Gastroesophageal sphincter (tissue), 4 donors: ENCODE measurements around the gene TMEM209. TPM values are rescaled to one million over a fixed set of nuclear protein-coding genes. Genes with fewer than 3 reads are reported as not detected.

Experiments
- ATAC-seq: fragments of 150-250 bp; one replicate; pipeline ENCODE4 v1.9.1; 2016; ENCODE audit warnings: mild to moderate bottlenecking, moderate library complexity
- H3K27ac ChIP-seq, 4 donors: fragments of 200-600 bp; sonication (generic) in 3 of 4; 1 replicate in 3 of 4; 2 replicates in 1 of 4; pipeline ENCODE4 v1.5.1; 2016 to 2019
- H3K27me3 ChIP-seq: fragments of 200-600 bp; sonication (generic); one replicate; pipeline ENCODE4 v1.5.1; 2019
- H3K36me3 ChIP-seq, 2 donors: fragments of 200-600 bp; sonication (generic); one replicate each; pipeline ENCODE4 v1.5.1; 2019; ENCODE audit warnings: control low read depth in 1 of 2
- H3K4me1 ChIP-seq, 3 donors: fragments of 200-600 bp; sonication (generic); 1 replicate in 2 of 3; 2 replicates in 1 of 3; pipeline ENCODE4 v1.5.1; 2016 to 2019; ENCODE audit warnings: control low read depth in 2 of 3
- H3K4me3 ChIP-seq, 2 donors: fragments of 200-600 bp; sonication (generic); one replicate each; pipeline ENCODE4 v1.5.1; 2019; ENCODE audit warnings: mild to moderate bottlenecking in 1 of 2, moderate library complexity in 1 of 2
- H3K9me3 ChIP-seq, 3 donors: fragments of 200-600 bp; sonication (generic); one replicate each; pipeline ENCODE4 v1.5.1; 2017 to 2019; ENCODE audit warnings: control low read depth in 2 of 3
- EP300 ChIP-seq: sonication (generic); formaldehyde crosslinking; IDR thresholded peaks from one replicate; pipeline ENCODE4 v1.6.1; 2017; ENCODE audit warnings: antibody characterized with exemption, mild to moderate bottlenecking
- POLR2A ChIP-seq, 2 donors: fragments of 450-650 bp; IDR thresholded peaks; one replicate each; pipeline ENCODE4 v1.6.1; 2017; ENCODE audit warnings: antibody characterized with exemption in 2 of 2, mild to moderate bottlenecking in 2 of 2, moderate library complexity in 1 of 2
- POLR2AphosphoS5 ChIP-seq: sonication (generic); formaldehyde crosslinking; IDR thresholded peaks from one replicate; pipeline ENCODE4 v1.6.1; 2017; ENCODE audit warnings: antibody characterized with exemption
- WGBS, 2 donors: methylation state at CpG; one replicate each; pipeline ENCODE4 v1.1.5; 2018; ENCODE audit warnings: low coverage in 1 of 2; 5-methylcytosine and 5-hydroxymethylcytosine counted together
- total RNA-seq, 4 donors: library from RNA; depleted of rRNA; stranded (reverse); fragments of >200 nt; gene quantifications; one replicate each; pipeline ENCODE4 v1.1.0, GENCODE V29; 2016
- TF ChIP-seq, protein P1 (sequence below), 4 experiments: fragments of 200-600 bp in 2 of 4; fragments of 450-650 bp in 2 of 4; sonication (generic) in 1 of 4; IDR thresholded peaks; one replicate each; pipeline ENCODE4 v1.5.1; 2017 to 2019; ENCODE audit warnings: antibody characterized with exemption in 4 of 4, mild to moderate bottlenecking in 2 of 4, moderate library complexity in 2 of 4

TMEM209 gene
- total RNA-seq, 4 donors from 2014 or later = 5.5 to 13.4 (median 8.2) TPM

DNA sequence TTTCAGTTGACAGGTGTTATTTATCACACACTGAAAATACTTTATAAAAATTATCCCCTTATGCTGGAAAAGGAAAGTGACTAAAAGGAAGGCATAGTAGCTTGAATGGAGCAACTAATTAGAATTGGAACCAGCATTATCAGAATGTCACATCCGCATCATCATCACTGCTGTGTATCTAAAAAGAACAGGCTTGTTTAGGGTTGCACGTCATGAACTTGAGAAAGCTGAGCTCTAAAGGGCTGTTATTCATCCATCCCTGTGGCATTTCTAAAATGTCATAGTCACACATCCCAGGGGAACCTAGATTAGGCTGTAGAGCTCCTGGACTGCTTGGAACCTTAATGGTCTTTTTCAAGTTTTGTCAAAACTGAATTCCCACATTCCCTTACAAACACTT lies 80.5 kb downstream of the TMEM209 start:
- Histone ChIP-seq H3K27me3 (no peaks in the 10 kb centered on the region), H3K27ac (no peak overlapping the region)
- TF ChIP-seq EP300 = no peak
- TF ChIP-seq POLR2A (IDR thresholded peaks at IDR 0.05) = no peak

DNA sequence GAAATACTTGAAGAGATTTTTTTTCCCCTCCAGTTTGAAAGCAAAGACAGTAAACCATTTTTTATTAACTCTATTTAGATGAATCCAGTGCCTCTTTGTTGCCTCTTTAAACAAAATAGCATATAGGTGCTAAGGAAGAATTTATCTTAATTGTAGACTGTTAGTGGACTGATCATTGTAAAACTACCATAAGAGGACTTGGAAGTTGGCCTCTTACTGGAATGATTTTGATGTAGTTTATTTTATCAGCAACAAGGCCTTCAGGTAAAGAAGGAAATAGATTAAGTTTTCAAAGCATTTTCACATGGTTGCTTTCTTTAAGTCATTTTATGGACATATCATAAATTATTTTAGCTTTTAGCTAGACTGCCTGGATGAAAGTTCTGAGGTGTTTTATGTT lies 81.7 kb downstream of the TMEM209 start:
- ATAC-seq = no peak
- Histone ChIP-seq H3K4me3 (no peak overlapping the region), H3K9me3 (no peaks in the 10 kb centered on the region), H3K4me1 (peaks cover 0 to 19% (median 9%) of the 10 kb centered on the region in 3 donors), H3K27me3 (no peaks in the 10 kb centered on the region), H3K27ac (no peak overlapping the region), H3K36me3 (peaks cover 3 to 73% of the 10 kb centered on the region in 2 donors)
- TF ChIP-seq, protein P1, sequence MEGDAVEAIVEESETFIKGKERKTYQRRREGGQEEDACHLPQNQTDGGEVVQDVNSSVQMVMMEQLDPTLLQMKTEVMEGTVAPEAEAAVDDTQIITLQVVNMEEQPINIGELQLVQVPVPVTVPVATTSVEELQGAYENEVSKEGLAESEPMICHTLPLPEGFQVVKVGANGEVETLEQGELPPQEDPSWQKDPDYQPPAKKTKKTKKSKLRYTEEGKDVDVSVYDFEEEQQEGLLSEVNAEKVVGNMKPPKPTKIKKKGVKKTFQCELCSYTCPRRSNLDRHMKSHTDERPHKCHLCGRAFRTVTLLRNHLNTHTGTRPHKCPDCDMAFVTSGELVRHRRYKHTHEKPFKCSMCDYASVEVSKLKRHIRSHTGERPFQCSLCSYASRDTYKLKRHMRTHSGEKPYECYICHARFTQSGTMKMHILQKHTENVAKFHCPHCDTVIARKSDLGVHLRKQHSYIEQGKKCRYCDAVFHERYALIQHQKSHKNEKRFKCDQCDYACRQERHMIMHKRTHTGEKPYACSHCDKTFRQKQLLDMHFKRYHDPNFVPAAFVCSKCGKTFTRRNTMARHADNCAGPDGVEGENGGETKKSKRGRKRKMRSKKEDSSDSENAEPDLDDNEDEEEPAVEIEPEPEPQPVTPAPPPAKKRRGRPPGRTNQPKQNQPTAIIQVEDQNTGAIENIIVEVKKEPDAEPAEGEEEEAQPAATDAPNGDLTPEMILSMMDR (IDR thresholded peaks at IDR 0.05) = no peak
- no peak for TF ChIP-seq POLR2A (IDR thresholded peaks at IDR 0.05)

More for the DNA sequence above, 80.5 kb downstream of the TMEM209 start:
- WGBS, 2 donors = 93 to 100% methylated on average over 2 of the region's 2 CpGs
- Histone ChIP-seq H3K4me3 (no peak overlapping the region), H3K36me3 (peaks cover 3 to 83% of the 10 kb centered on the region in 2 donors), H3K4me1 (peaks cover 0 to 20% (median 9%) of the 10 kb centered on the region in 3 donors), H3K9me3 (no peaks in the 10 kb centered on the region)
- no peak for ATAC-seq

DNA sequence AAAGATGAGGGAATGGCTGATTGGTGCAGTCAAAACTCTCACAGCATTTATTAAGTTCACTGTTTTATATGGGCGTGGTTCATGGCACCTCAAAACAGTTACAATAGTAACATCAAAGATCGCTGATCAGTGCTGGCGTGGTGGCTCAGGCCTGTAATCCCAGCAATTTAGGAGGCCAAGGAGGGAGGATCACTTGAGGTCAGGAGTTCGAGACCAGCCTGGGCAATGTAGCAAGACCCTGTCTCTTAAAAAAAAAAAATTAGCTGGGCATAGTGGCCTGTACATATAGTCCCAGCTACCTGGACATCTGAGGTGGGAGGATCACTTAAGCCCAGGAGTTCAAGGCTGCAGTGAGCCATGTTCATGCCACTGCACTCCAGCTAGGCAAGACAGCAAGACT lies 86.4 kb downstream of the TMEM209 start:
- 94 to 100% methylated on average over 2 of the region's 4 CpGs for WGBS, 2 donors
- H3K27ac ChIP-seq = no peak overlapping the region
- no peaks in the 10 kb centered on the region for H3K27me3 ChIP-seq
- TF ChIP-seq POLR2AphosphoS5 = no peak
- no peak for TF ChIP-seq EP300
- no peak for TF ChIP-seq POLR2A (IDR thresholded peaks at IDR 0.05)
- TF ChIP-seq, protein P1 (IDR thresholded peaks at IDR 0.05) = no peak
- H3K36me3 ChIP-seq = peaks cover 3 to 41% of the 10 kb centered on the region in 2 donors
- ATAC-seq = no peak
- no peaks in the 10 kb centered on the region for H3K9me3 ChIP-seq
- H3K4me3 ChIP-seq = no peak overlapping the region
- no peaks in the 10 kb centered on the region for H3K4me1 ChIP-seq

DNA sequence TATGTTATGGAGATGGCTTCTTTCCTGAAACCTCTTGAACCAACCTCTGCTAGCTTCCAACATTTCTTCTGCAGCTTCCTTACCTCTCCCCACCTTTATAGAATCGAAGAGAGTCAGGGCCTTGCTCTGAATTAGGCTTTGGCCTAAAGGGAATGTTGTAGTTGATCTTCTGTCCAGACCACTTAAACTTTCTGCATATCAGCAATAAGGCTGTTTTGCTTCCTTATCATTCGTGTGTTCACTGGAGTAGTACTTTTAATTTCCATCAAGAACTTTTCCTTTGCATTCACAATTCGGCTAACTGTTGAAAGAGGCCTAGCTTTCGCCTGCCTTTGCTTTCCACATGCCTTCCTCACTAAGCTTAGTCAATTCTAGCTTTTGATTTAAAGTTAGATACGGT lies 86.9 kb downstream of the TMEM209 start:
- Histone ChIP-seq H3K27ac (no peak overlapping the region), H3K4me3 (no peak overlapping the region), H3K27me3 (no peaks in the 10 kb centered on the region), H3K4me1 (no peaks in the 10 kb centered on the region), H3K9me3 (no peaks in the 10 kb centered on the region), H3K36me3 (peaks cover 3 to 36% of the 10 kb centered on the region in 2 donors)
- ATAC-seq = no peak
- WGBS, 2 donors = 81 to 85% methylated on average over 4 to 5 of the region's 5 CpGs
- TF ChIP-seq EP300 (no peak), POLR2A (IDR thresholded peaks at IDR 0.05) (no peak), POLR2AphosphoS5 (no peak)
- TF ChIP-seq, protein P1 (IDR thresholded peaks at IDR 0.05) = no peak

DNA sequence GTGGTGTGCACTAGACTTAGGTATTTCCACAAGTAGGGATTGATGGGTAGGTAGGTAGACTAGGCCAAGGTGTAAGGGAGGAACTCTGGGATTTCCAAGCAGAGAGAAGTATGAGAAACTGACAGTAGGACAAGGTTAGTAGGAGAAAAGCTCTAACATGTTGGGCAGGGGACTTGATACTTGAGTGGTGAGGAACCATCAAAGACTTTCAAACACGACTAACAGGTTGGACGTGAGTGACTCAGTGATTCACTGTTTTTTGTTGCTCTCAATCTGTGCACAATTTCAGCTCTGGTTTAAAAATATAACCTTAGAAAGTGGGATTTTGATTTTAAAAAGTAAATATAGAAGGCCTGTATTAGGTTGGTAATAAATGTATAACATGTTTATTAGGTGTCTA lies 90.4 kb downstream of the TMEM209 start:
- Histone ChIP-seq H3K4me1 (no peaks in the 10 kb centered on the region), H3K9me3 (no peaks in the 10 kb centered on the region), H3K27ac (no peak overlapping the region), H3K36me3 (peaks cover 0 to under 1% of the 10 kb centered on the region in 2 donors), H3K27me3 (no peaks in the 10 kb centered on the region), H3K4me3 (no peak overlapping the region)
- TF ChIP-seq EP300 (no peak), POLR2AphosphoS5 (no peak), POLR2A (IDR thresholded peaks at IDR 0.05) (no peak)
- TF ChIP-seq, protein P1 (IDR thresholded peaks at IDR 0.05) = no peak
- WGBS, 2 donors = 97 to 100% methylated on average over 2 of the region's 2 CpGs
- ATAC-seq = no peak

Other genes with a start within 250 kb of the TMEM209 start
- 10 to 100 TPM in 3 of 4 donors, 1 to 10 TPM in 1; 7.0 to 18.4 (median 11.7) TPM for gene ZC3HC1, start 154.0 kb downstream of the TMEM209 start, total RNA-seq
- gene KLHDC10, start 134.9 kb downstream of the TMEM209 start, total RNA-seq = 10 to 100 TPM; 17.0 to 28.8 (median 23.0) TPM
- gene SSMEM1, start 2.5 kb upstream of the TMEM209 start, total RNA-seq = not detected
- gene CPA2, start 61.5 kb upstream of the TMEM209 start, total RNA-seq = not detected
- gene CPA4, start 87.8 kb upstream of the TMEM209 start, total RNA-seq = under 1 TPM in 1 of 4 donors, not detected in 3; 0.93 TPM
- gene CPA5, start 139.4 kb upstream of the TMEM209 start, total RNA-seq = not detected
- gene CPA1, start 175.1 kb upstream of the TMEM209 start, total RNA-seq = under 1 TPM in 1 of 4 donors, not detected in 3; 0.42 TPM
- 1 to 10 TPM; 3.6 to 6.2 (median 3.9) TPM for gene CEP41, start 235.6 kb upstream of the TMEM209 start, total RNA-seq